DOHH2 (cell line): ENCODE results near the gene SPATA6L.

Source experiments
- H3F3A ChIP-seq: fragments of 200-600 bp; sonication (generic), shearing (Covaris generic); 2 replicates; pipeline ENCODE4 v1.6.0; 2016; ENCODE audit warnings: antibody characterized with exemption, mild to moderate bottlenecking; ENCODE audit not compliant: control insufficient read depth, insufficient read depth
- H3K27ac ChIP-seq: fragments of 200-600 bp; sonication (generic); 2 replicates; pipeline ENCODE4 v1.5.1; 2014; ENCODE audit warnings: low read depth, mild to moderate bottlenecking, low read length, moderate library complexity
- H3K27me3 ChIP-seq: fragments of 200-600 bp; sonication (generic); 2 replicates; pipeline ENCODE4 v1.6.1; 2014; ENCODE audit warnings: mild to moderate bottlenecking, low read length, mixed read lengths; ENCODE audit not compliant: control insufficient read depth
- H3K36me3 ChIP-seq: fragments of 200-600 bp; sonication (generic); 2 replicates; pipeline ENCODE4 v1.6.1; 2014; ENCODE audit warnings: mild to moderate bottlenecking, low read length, moderate library complexity, mixed read lengths; ENCODE audit not compliant: control insufficient read depth
- H3K4me1 ChIP-seq: fragments of 200-600 bp; sonication (generic); 2 replicates; pipeline ENCODE4 v1.6.1; 2014; ENCODE audit warnings: mild to moderate bottlenecking, low read length, mixed read lengths; ENCODE audit not compliant: control insufficient read depth
- H3K4me2 ChIP-seq: fragments of 200-600 bp; sonication (generic); 2 replicates; pipeline ENCODE4 v1.6.0; 2014; ENCODE audit warnings: mild to moderate bottlenecking, low read length, moderate library complexity
- H3K4me3 ChIP-seq: fragments of 200-600 bp; sonication (generic); 2 replicates; pipeline ENCODE4 v1.5.1; 2014; ENCODE audit warnings: mild to moderate bottlenecking, low read length, mixed read lengths
- H3K79me2 ChIP-seq: fragments of 200-600 bp; sonication (generic); 2 replicates; pipeline ENCODE4 v1.6.1; 2014; ENCODE audit warnings: mild to moderate bottlenecking, low read length, mixed read lengths; ENCODE audit not compliant: control insufficient read depth
- H3K9me2 ChIP-seq: fragments of 200-600 bp; sonication (generic); replicated peaks from 2 replicates; pipeline ENCODE4 v1.6.1; 2014; ENCODE audit warnings: mild to moderate bottlenecking, low read length, mixed read lengths; ENCODE audit not compliant: control insufficient read depth
- H3K9me3 ChIP-seq: fragments of 200-600 bp; sonication (generic); 2 replicates; pipeline ENCODE4 v1.6.1; 2014; ENCODE audit warnings: antibody characterized with exemption, low read length, mixed read lengths; ENCODE audit not compliant: control insufficient read depth, insufficient read depth
- H4K20me1 ChIP-seq: fragments of 200-600 bp; sonication (generic); 2 replicates; pipeline ENCODE4 v1.6.0; 2014; ENCODE audit warnings: low read depth, mild to moderate bottlenecking, antibody characterized with exemption, low read length, moderate library complexity; ENCODE audit not compliant: control insufficient read depth, insufficient read depth
- EZH2phosphoT487 ChIP-seq: fragments of 200-600 bp; sonication (generic); IDR thresholded peaks from 2 replicates; pipeline ENCODE4 v1.6.1; 2017; ENCODE audit warnings: borderline replicate concordance, mild to moderate bottlenecking, antibody characterized with exemption, low read length, moderate library complexity, mixed read lengths
- TF ChIP-seq, protein P1 (sequence below): fragments of 200-600 bp; sonication (generic); IDR thresholded peaks from one replicate; pipeline ENCODE4 v1.5.1; 2014; ENCODE audit warnings: antibody characterized with exemption, mild to moderate bottlenecking, low read depth, low read length; ENCODE audit not compliant: poor library complexity, severe bottlenecking

The SPATA6L gene

DNA sequence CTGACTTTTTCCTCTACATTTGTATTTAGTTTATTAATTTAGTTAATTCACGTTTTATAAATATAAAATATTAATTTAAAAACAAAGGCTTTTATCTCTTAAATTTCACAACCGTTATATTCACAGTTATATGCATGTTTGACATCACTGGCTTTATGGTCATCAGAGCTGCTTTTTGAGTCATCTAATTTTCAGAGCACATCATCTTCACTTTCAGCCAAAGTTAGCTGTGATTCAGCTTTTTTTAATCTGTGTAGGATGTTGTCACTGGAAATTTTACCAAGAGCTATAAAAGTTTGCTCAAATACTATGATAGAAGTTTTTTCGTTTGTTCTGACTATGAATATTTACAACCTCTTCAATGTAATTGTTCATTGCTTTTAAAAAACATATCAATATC is 25.5 kb upstream of the SPATA6L start:
- H3K27ac ChIP-seq: no peak overlapping the region
- H3K36me3 ChIP-seq: peaks cover 51% of the 10 kb centered on the region

DNA sequence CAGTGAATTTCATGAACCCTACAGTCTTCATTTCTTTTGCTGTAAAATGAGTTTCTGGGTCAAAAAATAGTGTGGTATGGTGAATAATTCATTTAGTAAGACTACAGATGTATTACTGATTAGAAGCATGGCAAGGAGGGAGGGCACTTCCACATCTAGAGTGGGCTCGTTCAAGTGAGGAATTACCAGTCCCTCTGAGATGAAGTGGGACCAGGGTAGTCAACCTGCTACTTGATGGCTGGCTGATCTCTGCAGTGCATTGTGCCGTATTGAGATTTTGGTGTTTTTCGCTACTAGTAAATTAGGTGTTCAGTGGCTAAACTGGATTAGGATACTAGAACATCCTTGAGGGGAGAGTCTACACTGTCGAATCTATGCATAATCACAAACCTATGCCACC is 23.9 kb upstream of the SPATA6L start:
- Histone ChIP-seq H3K27ac (no peak overlapping the region), H3K4me3 (no peak overlapping the region), H3K4me2 (no peak overlapping the region), H3K9me2 (no peaks in the 10 kb centered on the region), H3K79me2 (peaks cover 15% of the 10 kb centered on the region; the same call in 1 of the 2 replicates), H3K27me3 (no peaks in the 10 kb centered on the region), H3K9me3 (no peaks in the 10 kb centered on the region), H3K4me1 (no peaks in the 10 kb centered on the region), H3F3A (peaks cover 4% of the 10 kb centered on the region; the same call in 1 of the 2 replicates), H4K20me1 (no peaks in the 10 kb centered on the region), H3K36me3 (peaks cover 58% of the 10 kb centered on the region)
- TF ChIP-seq, protein P1, sequence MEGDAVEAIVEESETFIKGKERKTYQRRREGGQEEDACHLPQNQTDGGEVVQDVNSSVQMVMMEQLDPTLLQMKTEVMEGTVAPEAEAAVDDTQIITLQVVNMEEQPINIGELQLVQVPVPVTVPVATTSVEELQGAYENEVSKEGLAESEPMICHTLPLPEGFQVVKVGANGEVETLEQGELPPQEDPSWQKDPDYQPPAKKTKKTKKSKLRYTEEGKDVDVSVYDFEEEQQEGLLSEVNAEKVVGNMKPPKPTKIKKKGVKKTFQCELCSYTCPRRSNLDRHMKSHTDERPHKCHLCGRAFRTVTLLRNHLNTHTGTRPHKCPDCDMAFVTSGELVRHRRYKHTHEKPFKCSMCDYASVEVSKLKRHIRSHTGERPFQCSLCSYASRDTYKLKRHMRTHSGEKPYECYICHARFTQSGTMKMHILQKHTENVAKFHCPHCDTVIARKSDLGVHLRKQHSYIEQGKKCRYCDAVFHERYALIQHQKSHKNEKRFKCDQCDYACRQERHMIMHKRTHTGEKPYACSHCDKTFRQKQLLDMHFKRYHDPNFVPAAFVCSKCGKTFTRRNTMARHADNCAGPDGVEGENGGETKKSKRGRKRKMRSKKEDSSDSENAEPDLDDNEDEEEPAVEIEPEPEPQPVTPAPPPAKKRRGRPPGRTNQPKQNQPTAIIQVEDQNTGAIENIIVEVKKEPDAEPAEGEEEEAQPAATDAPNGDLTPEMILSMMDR: no peak
- no peak for TF ChIP-seq EZH2phosphoT487

More for the DNA sequence above, 25.5 kb upstream of the SPATA6L start:
- no peaks in the 10 kb centered on the region for H3K27me3 ChIP-seq
- TF ChIP-seq EZH2phosphoT487: no peak
- TF ChIP-seq, protein P1: no peak
- no peak overlapping the region for H3K4me3 ChIP-seq
- peaks cover 4% of the 10 kb centered on the region; the same call in 1 of the 2 replicates for H3F3A ChIP-seq
- H3K4me2 ChIP-seq: no peak overlapping the region
- H3K9me3 ChIP-seq: no peaks in the 10 kb centered on the region
- no peaks in the 10 kb centered on the region for H3K4me1 ChIP-seq
- no peaks in the 10 kb centered on the region for H4K20me1 ChIP-seq
- H3K79me2 ChIP-seq: peaks cover 15% of the 10 kb centered on the region; the same call in 1 of the 2 replicates
- no peaks in the 10 kb centered on the region for H3K9me2 ChIP-seq

DNA sequence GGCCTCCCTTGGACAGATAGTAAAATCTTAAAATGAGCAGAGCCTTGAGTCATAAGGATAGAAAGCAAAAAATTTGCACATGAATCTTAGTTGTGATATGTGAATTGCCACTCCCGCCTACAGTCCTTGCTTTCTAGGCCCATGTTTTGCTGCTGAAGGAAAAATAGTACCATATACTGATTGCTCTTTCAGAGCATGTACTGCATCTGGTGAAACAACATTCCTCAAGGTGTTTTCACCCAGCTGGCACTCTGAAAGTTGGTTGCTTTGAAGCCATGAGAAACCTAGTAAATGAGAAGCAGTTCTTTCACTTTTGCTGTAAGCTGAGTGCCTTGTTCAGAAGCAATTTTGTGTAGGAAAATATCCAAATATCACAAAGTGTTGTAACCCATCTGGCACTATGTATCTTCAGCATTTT is 23.4 kb upstream of the SPATA6L start:
- Histone ChIP-seq H3K9me3 (no peaks in the 10 kb centered on the region), H3F3A (peaks cover 4% of the 10 kb centered on the region; the same call in 1 of the 2 replicates), H3K36me3 (peaks cover 58% of the 10 kb centered on the region), H3K9me2 (no peaks in the 10 kb centered on the region), H3K79me2 (peaks cover 15% of the 10 kb centered on the region; the same call in 1 of the 2 replicates), H3K27ac (no peak overlapping the region), H4K20me1 (no peaks in the 10 kb centered on the region), H3K4me1 (no peaks in the 10 kb centered on the region), H3K4me2 (no peak overlapping the region), H3K27me3 (no peaks in the 10 kb centered on the region), H3K4me3 (no peak overlapping the region)
- TF ChIP-seq, protein P1: no peak
- TF ChIP-seq EZH2phosphoT487: no peak

DNA sequence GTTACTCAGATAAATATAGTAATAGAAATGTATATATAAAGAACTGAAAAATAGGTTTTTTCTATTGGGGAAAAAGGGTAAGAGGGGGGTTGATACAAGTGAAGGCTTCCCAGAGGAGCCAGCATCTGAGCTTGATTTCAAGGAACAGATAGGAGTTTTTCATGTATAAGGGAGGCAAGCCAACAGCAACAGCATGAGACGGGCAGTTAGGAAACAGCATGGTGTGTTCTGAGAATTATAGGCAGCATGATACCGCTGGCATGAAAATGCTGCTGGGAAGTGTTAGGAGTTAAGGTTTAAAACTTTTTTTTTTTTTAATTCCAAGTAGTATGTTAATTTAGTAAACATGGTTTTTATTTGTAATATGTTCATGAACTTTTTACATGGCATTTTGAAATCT is 22.7 kb upstream of the SPATA6L start:
- no peaks in the 10 kb centered on the region for H3K9me2 ChIP-seq
- H3K27me3 ChIP-seq: no peaks in the 10 kb centered on the region
- peaks cover 13% of the 10 kb centered on the region; the same call in 1 of the 2 replicates for H3K79me2 ChIP-seq
- H3K4me3 ChIP-seq: no peak overlapping the region
- no peak overlapping the region for H3K4me2 ChIP-seq
- H3K4me1 ChIP-seq: no peaks in the 10 kb centered on the region
- H3K27ac ChIP-seq: no peak overlapping the region
- H4K20me1 ChIP-seq: no peaks in the 10 kb centered on the region
- H3K9me3 ChIP-seq: no peaks in the 10 kb centered on the region
- H3K36me3 ChIP-seq: peaks cover 58% of the 10 kb centered on the region
- H3F3A ChIP-seq: peaks cover 4% of the 10 kb centered on the region; the same call in 1 of the 2 replicates
- TF ChIP-seq, protein P1: no peak
- no peak for TF ChIP-seq EZH2phosphoT487
